ENCODE data around the gene TEAD1. TPM values are rescaled to one million over a fixed set of nuclear protein-coding genes. Genes with fewer than 3 reads are reported as not detected.
A peak's percentile ranks its signal among the peaks of the same experiment; 100 is the strongest.

The TEAD1 gene
- total RNA-seq, 1 experiment from 2014 or later, result 58.0 TPM

- no peak overlapping the region for H3K4me3 ChIP-seq (ENCODE audit: insufficient read depth, low read depth, low read length)
- DNase-seq, result no peak
- H3K27me3 ChIP-seq (ENCODE audit: control insufficient read depth, insufficient read depth, low read length), result no peaks in the 10 kb centered on the region
- no peaks in the 10 kb centered on the region for H3K36me3 ChIP-seq (replicated peaks; ENCODE audit: control insufficient read depth, insufficient read depth, low read length)
These were observed 97.7 kb downstream of the TEAD1 start for GRCh38 chr11:12771875-12772274.

- no peaks in the 10 kb centered on the region for H3K36me3 ChIP-seq (replicated peaks; ENCODE audit: control insufficient read depth, insufficient read depth, low read length)
- H3K4me3 ChIP-seq (ENCODE audit: insufficient read depth, low read depth, low read length), result no peak overlapping the region
- H3K27me3 ChIP-seq (ENCODE audit: control insufficient read depth, insufficient read depth, low read length), result no peaks in the 10 kb centered on the region
- DNase-seq, result no peak
These were observed 98.1 kb downstream of the TEAD1 start for GRCh38 chr11:12772324-12772723.

GRCh38 chr11:12773591-12773990 lies 99.4 kb downstream of the TEAD1 start:
- DNase-seq, result no peak
- Histone ChIP-seq H3K27me3 (ENCODE audit: control insufficient read depth, insufficient read depth, low read length) (no peaks in the 10 kb centered on the region), H3K4me3 (ENCODE audit: insufficient read depth, low read depth, low read length) (no peak overlapping the region), H3K36me3 (replicated peaks; ENCODE audit: control insufficient read depth, insufficient read depth, low read length) (no peaks in the 10 kb centered on the region)

GRCh38 chr11:12775955-12776354 lies 101.7 kb downstream of the TEAD1 start:
- Histone ChIP-seq H3K4me3 (ENCODE audit: insufficient read depth, low read depth, low read length) (no peak overlapping the region), H3K27me3 (ENCODE audit: control insufficient read depth, insufficient read depth, low read length) (no peaks in the 10 kb centered on the region), H3K36me3 (replicated peaks; ENCODE audit: control insufficient read depth, insufficient read depth, low read length) (no peaks in the 10 kb centered on the region)
- no peak for DNase-seq

- no peaks in the 10 kb centered on the region for H3K27me3 ChIP-seq (ENCODE audit: control insufficient read depth, insufficient read depth, low read length)
- H3K4me3 ChIP-seq (ENCODE audit: insufficient read depth, low read depth, low read length), result no peak overlapping the region
- no peaks in the 10 kb centered on the region for H3K36me3 ChIP-seq (replicated peaks; ENCODE audit: control insufficient read depth, insufficient read depth, low read length)
- no peak for DNase-seq
These were observed 103.1 kb downstream of the TEAD1 start for GRCh38 chr11:12777208-12777874.

- H3K4me3 ChIP-seq (ENCODE audit: insufficient read depth, low read depth, low read length), result no peak overlapping the region
- no peaks in the 10 kb centered on the region for H3K36me3 ChIP-seq (replicated peaks; ENCODE audit: control insufficient read depth, insufficient read depth, low read length)
These were observed 104.2 kb downstream of the TEAD1 start for GRCh38 chr11:12778240-12778905.

GRCh38 chr11:12783765-12784164 lies 109.5 kb downstream of the TEAD1 start:
- DNase-seq, result no peak
- no peak overlapping the region for H3K4me3 ChIP-seq (ENCODE audit: insufficient read depth, low read depth, low read length)
- H3K36me3 ChIP-seq (replicated peaks; ENCODE audit: control insufficient read depth, insufficient read depth, low read length), result no peaks in the 10 kb centered on the region; the same call in none of the 2 replicates
- H3K27me3 ChIP-seq (ENCODE audit: control insufficient read depth, insufficient read depth, low read length), result no peaks in the 10 kb centered on the region

More at GRCh38 chr11:12778240-12778905, 104.2 kb downstream of the TEAD1 start:
- no peaks in the 10 kb centered on the region for H3K27me3 ChIP-seq (ENCODE audit: control insufficient read depth, insufficient read depth, low read length)
- DNase-seq, result no peak

GRCh38 chr11:12784445-12784844 lies 110.2 kb downstream of the TEAD1 start:
- no peak for DNase-seq
- H3K36me3 ChIP-seq (replicated peaks; ENCODE audit: control insufficient read depth, insufficient read depth, low read length), result no peaks in the 10 kb centered on the region; the same call in none of the 2 replicates
- H3K4me3 ChIP-seq (ENCODE audit: insufficient read depth, low read depth, low read length), result no peak overlapping the region
- H3K27me3 ChIP-seq (ENCODE audit: control insufficient read depth, insufficient read depth, low read length), result no peaks in the 10 kb centered on the region

GRCh38 chr11:12784987-12785386 lies 110.8 kb downstream of the TEAD1 start:
- no peak overlapping the region for H3K4me3 ChIP-seq (ENCODE audit: insufficient read depth, low read depth, low read length)

GRCh38 chr11:12785901-12786300 lies 111.7 kb downstream of the TEAD1 start:
- Histone ChIP-seq H3K36me3 (replicated peaks; ENCODE audit: control insufficient read depth, insufficient read depth, low read length) (no peaks in the 10 kb centered on the region; the same call in none of the 2 replicates), H3K4me3 (ENCODE audit: insufficient read depth, low read depth, low read length) (no peak overlapping the region), H3K27me3 (ENCODE audit: control insufficient read depth, insufficient read depth, low read length) (no peaks in the 10 kb centered on the region)
- no peak for DNase-seq

More at GRCh38 chr11:12784987-12785386, 110.8 kb downstream of the TEAD1 start:
- Histone ChIP-seq H3K27me3 (ENCODE audit: control insufficient read depth, insufficient read depth, low read length) (no peaks in the 10 kb centered on the region), H3K36me3 (replicated peaks; ENCODE audit: control insufficient read depth, insufficient read depth, low read length) (no peaks in the 10 kb centered on the region; the same call in none of the 2 replicates)
- DNase-seq, result no peak

- Histone ChIP-seq H3K4me3 (ENCODE audit: insufficient read depth, low read depth, low read length) (no peak overlapping the region), H3K27me3 (ENCODE audit: control insufficient read depth, insufficient read depth, low read length) (no peaks in the 10 kb centered on the region), H3K36me3 (replicated peaks; ENCODE audit: control insufficient read depth, insufficient read depth, low read length) (no peaks in the 10 kb centered on the region; the same call in none of the 2 replicates)
- no peak for DNase-seq
These were observed 112.2 kb downstream of the TEAD1 start for GRCh38 chr11:12786450-12786849.

- Histone ChIP-seq H3K27me3 (ENCODE audit: control insufficient read depth, insufficient read depth, low read length) (no peaks in the 10 kb centered on the region), H3K36me3 (replicated peaks; ENCODE audit: control insufficient read depth, insufficient read depth, low read length) (no peaks in the 10 kb centered on the region; the same call in none of the 2 replicates), H3K4me3 (ENCODE audit: insufficient read depth, low read depth, low read length) (no peak overlapping the region)
- peak; percentile 36 for DNase-seq
These were observed 112.7 kb downstream of the TEAD1 start for GRCh38 chr11:12786891-12787290.

- Histone ChIP-seq H3K4me3 (ENCODE audit: insufficient read depth, low read depth, low read length) (no peak overlapping the region), H3K36me3 (replicated peaks; ENCODE audit: control insufficient read depth, insufficient read depth, low read length) (no peaks in the 10 kb centered on the region; the same call in none of the 2 replicates), H3K27me3 (ENCODE audit: control insufficient read depth, insufficient read depth, low read length) (no peaks in the 10 kb centered on the region)
- DNase-seq, result no peak
These were observed 113.6 kb downstream of the TEAD1 start for GRCh38 chr11:12787847-12788246.

GRCh38 chr11:12789054-12789453 lies 114.8 kb downstream of the TEAD1 start:
- H3K27me3 ChIP-seq (ENCODE audit: control insufficient read depth, insufficient read depth, low read length), result no peaks in the 10 kb centered on the region
- no peak overlapping the region for H3K4me3 ChIP-seq (ENCODE audit: insufficient read depth, low read depth, low read length)
- no peak for DNase-seq
- H3K36me3 ChIP-seq (replicated peaks; ENCODE audit: control insufficient read depth, insufficient read depth, low read length), result no peaks in the 10 kb centered on the region; the same call in 1 of the 2 replicates

GRCh38 chr11:12789596-12790215 lies 115.5 kb downstream of the TEAD1 start:
- no peaks in the 10 kb centered on the region for H3K27me3 ChIP-seq (ENCODE audit: control insufficient read depth, insufficient read depth, low read length)
- no peak overlapping the region for H3K4me3 ChIP-seq (ENCODE audit: insufficient read depth, low read depth, low read length)
- H3K36me3 ChIP-seq (replicated peaks; ENCODE audit: control insufficient read depth, insufficient read depth, low read length), result no peaks in the 10 kb centered on the region
- DNase-seq, result peak; percentile 28

All from H7 (cell line).